ENCODE measurements around the gene CNTNAP2.

DNA sequence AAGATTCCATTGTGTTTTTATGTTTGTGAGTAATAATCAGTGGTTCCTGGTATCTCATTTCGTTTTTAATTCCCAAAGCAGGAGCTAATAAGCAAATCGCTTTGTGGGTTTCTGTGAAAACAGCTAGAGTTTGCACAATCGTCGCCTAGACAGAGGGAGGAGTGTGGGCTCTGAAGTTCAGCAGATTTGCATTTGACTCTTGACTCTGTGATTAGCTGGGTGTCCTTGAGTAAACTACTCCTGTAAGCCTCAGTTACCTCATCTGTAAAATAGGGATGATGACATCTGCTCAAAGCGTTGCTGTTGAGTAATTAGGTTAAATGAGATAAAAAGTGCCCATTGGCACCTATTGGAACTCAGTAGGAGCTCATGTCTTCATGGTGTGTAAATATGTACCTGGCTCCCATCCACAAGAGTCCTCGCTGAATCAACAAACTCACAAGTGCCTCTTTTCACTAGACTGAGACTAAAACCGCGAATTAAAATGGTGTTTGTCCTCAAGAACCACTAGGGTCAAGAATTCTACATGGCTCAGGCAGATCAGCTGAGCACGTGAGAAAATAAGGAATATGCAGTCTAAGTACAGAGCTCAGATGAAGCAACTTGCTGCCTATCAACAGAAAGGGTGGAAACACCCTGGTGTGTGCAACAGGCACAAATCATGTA lies 2088.2 kb downstream of the CNTNAP2 start:
- TF ChIP-seq POLR2A (IDR thresholded peaks at IDR 0.05; ENCODE audit: low read length), result no peak
- TF ChIP-seq GATA1 (IDR thresholded peaks at IDR 0.05; ENCODE audit: low read depth, low read length), result no peak
